Omental fat pad (tissue), 4 donors: ENCODE data around the gene SOCS6. TPM values are rescaled to one million over a fixed set of nuclear protein-coding genes. Genes with fewer than 3 reads are reported as not detected.
A peak's percentile ranks its signal among the peaks of the same experiment; 100 is the strongest.

Source experiments
- ATAC-seq: fragments of 150-250 bp; one replicate; pipeline ENCODE4 v1.9.1; 2016; ENCODE audit warnings: mild to moderate bottlenecking, moderate library complexity; ENCODE audit not compliant: low FRiP score
- DNase-seq: peaks from one replicate; pipeline ENCODE4 v3.0.0-alpha.2; 2019; ENCODE audit warnings: low spot score
- CTCF ChIP-seq, 3 donors: fragments of 450-650 bp; IDR thresholded peaks; one replicate each; pipeline ENCODE4 v1.5.1; 2016 to 2017; ENCODE audit warnings: antibody characterized with exemption in 3 of 3, mild to moderate bottlenecking in 3 of 3, moderate library complexity in 2 of 3
- total RNA-seq, 4 donors: library from RNA; depleted of rRNA; stranded (reverse); fragments of >200 nt; gene quantifications; one replicate each; pipeline ENCODE4 v1.1.0, GENCODE V29; 2016

SOCS6 gene
- total RNA-seq, 4 donors from 2014 or later, result 14.7 to 21.1 (median 16.7) TPM

DNA sequence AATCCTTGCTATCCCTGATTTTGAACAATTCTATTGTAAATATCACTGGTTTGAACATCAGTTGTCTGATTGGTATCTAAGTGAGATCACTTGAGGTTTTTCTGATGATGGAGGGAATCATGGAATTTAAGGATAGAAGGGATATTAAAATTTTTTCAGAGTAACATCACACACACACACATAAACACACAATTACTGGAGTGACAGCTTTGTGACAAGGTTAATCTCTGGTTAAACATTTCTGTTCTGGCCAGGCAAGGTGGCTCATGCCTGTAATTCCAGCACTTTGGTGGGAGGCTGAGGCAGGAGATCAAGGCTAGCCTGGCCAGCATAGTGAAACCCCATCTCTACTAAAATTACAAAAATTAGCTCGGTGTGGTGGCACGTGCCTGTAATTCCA is 85.3 kb downstream of the SOCS6 start:
- ATAC-seq (no peak), DNase-seq (no peak)

GRCh38 chr18:70376137-70376913 is 87.5 kb downstream of the SOCS6 start:
- DNase-seq (no peak), ATAC-seq (no peak)
- no peak for TF ChIP-seq CTCF (IDR thresholded peaks at IDR 0.05)

More for the DNA sequence above, 85.3 kb downstream of the SOCS6 start:
- no peak for TF ChIP-seq CTCF (IDR thresholded peaks at IDR 0.05)

DNA sequence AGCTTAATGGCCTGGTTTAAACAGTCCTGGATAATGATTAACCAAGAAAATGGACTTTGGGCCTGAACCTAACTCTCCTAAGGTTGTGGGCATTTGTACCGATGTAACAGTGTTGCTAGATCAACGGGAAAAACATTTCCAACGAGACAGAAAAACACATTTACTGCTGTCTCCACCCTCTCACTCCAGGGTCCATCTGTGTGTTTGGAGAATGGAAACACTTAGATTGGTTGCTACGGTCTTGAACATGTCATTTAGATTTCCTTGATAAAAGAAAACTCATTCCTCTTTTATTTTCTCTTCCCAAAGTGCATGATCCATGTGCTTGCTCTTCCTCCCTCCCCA is 88.0 kb downstream of the SOCS6 start:
- no peak for TF ChIP-seq CTCF (IDR thresholded peaks at IDR 0.05)
- ATAC-seq (peak; percentile 12), DNase-seq (no peak)

DNA sequence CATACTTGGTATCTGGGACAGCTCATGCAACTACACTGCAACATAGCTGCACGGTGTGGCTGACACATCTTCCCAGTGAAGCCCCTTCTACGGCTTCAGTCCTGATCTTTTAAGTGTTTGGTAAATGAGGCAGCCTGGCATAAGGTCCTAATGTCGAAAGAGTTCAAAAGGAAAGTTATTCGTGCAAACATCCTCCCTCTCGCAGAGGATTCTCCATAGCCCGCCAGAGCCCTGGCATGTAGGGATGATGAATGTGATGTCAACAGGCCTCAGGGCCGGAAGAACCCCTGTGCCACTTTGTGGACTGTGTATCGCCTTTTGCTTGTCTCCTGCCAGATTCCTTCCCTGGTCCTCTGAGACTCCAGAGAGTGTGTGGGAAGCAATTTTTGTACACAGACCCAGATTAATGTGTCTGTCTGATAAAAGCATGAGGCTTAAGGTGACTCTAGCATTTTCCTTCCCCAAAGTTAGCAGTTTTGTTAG is 88.5 kb downstream of the SOCS6 start:
- ATAC-seq, result peak; percentile 84
- TF ChIP-seq CTCF (IDR thresholded peaks at IDR 0.05), result no peak
- DNase-seq, result no peak

- DNase-seq, result no peak
- no peak for TF ChIP-seq CTCF (IDR thresholded peaks at IDR 0.05)
- peak; percentile 37 for ATAC-seq
Observed at GRCh38 chr18:70377857-70378701, 89.2 kb downstream of the SOCS6 start.

Other genes starting within 250 kb of the SOCS6 start
- gene RTTN, start 83.4 kb upstream of the SOCS6 start, total RNA-seq, result 10 to 100 TPM in 3 of 4 donors, 1 to 10 TPM in 1; 9.7 to 23.5 (median 11.0) TPM